Breast epithelium (tissue), 3 donors: Measurements from ENCODE around the gene SAMD15.

Experiments
- POLR2A ChIP-seq: fragments of 450-650 bp; IDR thresholded peaks from one replicate; pipeline ENCODE4 v1.6.1; 2016; ENCODE audit warnings: antibody characterized with exemption, mild to moderate bottlenecking, moderate library complexity
- TF ChIP-seq, protein P1 (sequence below), 3 donors: fragments of 450-650 bp; IDR thresholded peaks; one replicate each; pipeline ENCODE4 v1.5.1; 2016 to 2017; ENCODE audit warnings: antibody characterized with exemption in 3 of 3, mild to moderate bottlenecking in 3 of 3, moderate library complexity in 3 of 3

DNA sequence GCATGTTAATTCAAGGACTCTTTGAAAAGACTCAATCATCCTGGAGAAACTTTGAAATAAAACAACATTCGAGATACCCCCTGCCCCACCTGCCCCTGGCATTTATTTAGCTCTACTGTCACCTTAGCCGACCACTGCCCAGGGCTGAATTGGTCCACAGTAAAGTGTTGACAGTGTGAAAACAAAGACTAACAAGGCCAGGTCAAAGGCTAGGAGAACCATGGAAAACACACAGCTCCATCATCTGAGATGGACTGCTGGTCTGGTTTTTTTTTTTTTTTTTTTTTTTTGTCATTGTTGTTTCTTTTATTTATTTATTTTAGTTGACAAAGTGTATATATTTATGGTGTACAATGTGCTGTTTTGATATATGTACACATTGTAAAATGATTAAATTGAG is 30.7 kb upstream of the SAMD15 start:
- TF ChIP-seq, protein P1, sequence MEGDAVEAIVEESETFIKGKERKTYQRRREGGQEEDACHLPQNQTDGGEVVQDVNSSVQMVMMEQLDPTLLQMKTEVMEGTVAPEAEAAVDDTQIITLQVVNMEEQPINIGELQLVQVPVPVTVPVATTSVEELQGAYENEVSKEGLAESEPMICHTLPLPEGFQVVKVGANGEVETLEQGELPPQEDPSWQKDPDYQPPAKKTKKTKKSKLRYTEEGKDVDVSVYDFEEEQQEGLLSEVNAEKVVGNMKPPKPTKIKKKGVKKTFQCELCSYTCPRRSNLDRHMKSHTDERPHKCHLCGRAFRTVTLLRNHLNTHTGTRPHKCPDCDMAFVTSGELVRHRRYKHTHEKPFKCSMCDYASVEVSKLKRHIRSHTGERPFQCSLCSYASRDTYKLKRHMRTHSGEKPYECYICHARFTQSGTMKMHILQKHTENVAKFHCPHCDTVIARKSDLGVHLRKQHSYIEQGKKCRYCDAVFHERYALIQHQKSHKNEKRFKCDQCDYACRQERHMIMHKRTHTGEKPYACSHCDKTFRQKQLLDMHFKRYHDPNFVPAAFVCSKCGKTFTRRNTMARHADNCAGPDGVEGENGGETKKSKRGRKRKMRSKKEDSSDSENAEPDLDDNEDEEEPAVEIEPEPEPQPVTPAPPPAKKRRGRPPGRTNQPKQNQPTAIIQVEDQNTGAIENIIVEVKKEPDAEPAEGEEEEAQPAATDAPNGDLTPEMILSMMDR (IDR thresholded peaks at IDR 0.05), result no peak
- no peak for TF ChIP-seq POLR2A
